Cardiac septum (tissue), 1 donor: ENCODE results near the gene SCMH1. TPM values are rescaled to one million over a fixed set of nuclear protein-coding genes. Genes with fewer than 3 reads are reported as not detected.
"Not testable (repeated sequence)": the region's sequence is repeated elsewhere in the genome, so short reads cannot be mapped to it uniquely, and the experiment has no call there.

Source experiments
- DNase-seq: peaks from one replicate; pipeline ENCODE4 v3.0.0-alpha.2; 2020; ENCODE audit warnings: low spot score
- intact Hi-C: fragments of 100-400 bp; cut with DNase I; formaldehyde crosslinking; loops from one replicate; pipeline ENCODE4 v1.14.0; 2022
- total RNA-seq: library from RNA; stranded (reverse); fragmentation: NEBNext Ultra II Directional; extraction: Animal tissue kit (Norgen Biotek cat#: 25700); gene quantifications from one replicate; pipeline ENCODE4 v1.2.1, GENCODE V29; 2021
- donor health status: DM: no; HTN: no; CAD: no.

The SCMH1 gene
- total RNA-seq, 1 donor from 2014 or later, result 47.3 TPM

- no peak for DNase-seq
- intact Hi-C loops, result no loop called here
Observed at GRCh38 chr1:41222496-41222895, 19.6 kb downstream of the SCMH1 start.

GRCh38 chr1:41221995-41222394 is 20.1 kb downstream of the SCMH1 start:
- DNase-seq, result no peak
- intact Hi-C loops, result no loop called here

GRCh38 chr1:41218152-41218551 is 24.0 kb downstream of the SCMH1 start:
- DNase-seq, result no peak
- intact Hi-C loops, result no loop called here

- DNase-seq, result no peak
- intact Hi-C loops, result no loop called here
Observed at GRCh38 chr1:41217441-41217840, 24.7 kb downstream of the SCMH1 start.

GRCh38 chr1:41215623-41216022 is 26.5 kb downstream of the SCMH1 start:
- intact Hi-C loops, result no loop called here
- no peak for DNase-seq

GRCh38 chr1:41213341-41213740 is 28.8 kb downstream of the SCMH1 start:
- no peak for DNase-seq
- intact Hi-C loops, result no loop called here

GRCh38 chr1:41211608-41212007 is 30.5 kb downstream of the SCMH1 start:
- intact Hi-C loops, result not testable (repeated sequence)

GRCh38 chr1:41207053-41207452 is 35.1 kb downstream of the SCMH1 start:
- intact Hi-C loops, DNase-seq: not testable (repeated sequence)

More at GRCh38 chr1:41211608-41212007, 30.5 kb downstream of the SCMH1 start:
- DNase-seq, result not testable (repeated sequence)

- DNase-seq, result no peak
- intact Hi-C loops, result no loop called here
Observed at GRCh38 chr1:41200728-41201127, 41.4 kb downstream of the SCMH1 start.

- DNase-seq, result no peak
- intact Hi-C loops, result no loop called here
Observed at GRCh38 chr1:41199375-41199774, 42.7 kb downstream of the SCMH1 start.

- intact Hi-C loops, result no loop called here
Observed at GRCh38 chr1:41192456-41193178, 49.5 kb downstream of the SCMH1 start.

GRCh38 chr1:41184446-41184845 is 57.7 kb downstream of the SCMH1 start:
- intact Hi-C loops, result no loop called here
- no peak for DNase-seq

More at GRCh38 chr1:41192456-41193178, 49.5 kb downstream of the SCMH1 start:
- no peak for DNase-seq

GRCh38 chr1:41178230-41178629 is 63.9 kb downstream of the SCMH1 start:
- intact Hi-C loops, DNase-seq: not testable (repeated sequence)

GRCh38 chr1:41175546-41175945 is 66.6 kb downstream of the SCMH1 start:
- no peak for DNase-seq
- intact Hi-C loops, result no loop called here

- no peak for DNase-seq
- intact Hi-C loops, result no loop called here
Observed at GRCh38 chr1:41174170-41174569, 67.9 kb downstream of the SCMH1 start.

- intact Hi-C loops, result no loop called here
- no peak for DNase-seq
Observed at GRCh38 chr1:41173651-41174050, 68.5 kb downstream of the SCMH1 start.

- no peak for DNase-seq
- intact Hi-C loops, result no loop called here
Observed at GRCh38 chr1:41171266-41171874, 70.7 kb downstream of the SCMH1 start.

GRCh38 chr1:41169799-41170180 is 72.3 kb downstream of the SCMH1 start:
- intact Hi-C loops, result no loop called here

GRCh38 chr1:41169066-41169798 is 72.9 kb downstream of the SCMH1 start:
- intact Hi-C loops, result no loop called here
- no peak for DNase-seq

More at GRCh38 chr1:41169799-41170180, 72.3 kb downstream of the SCMH1 start:
- DNase-seq, result no peak

- intact Hi-C loops, result no loop called here
- DNase-seq, result no peak
Observed at GRCh38 chr1:41167667-41168066, 74.4 kb downstream of the SCMH1 start.

GRCh38 chr1:41164727-41165126 is 77.4 kb downstream of the SCMH1 start:
- intact Hi-C loops, result no loop called here

More at GRCh38 chr1:41164727-41165126, 77.4 kb downstream of the SCMH1 start:
- DNase-seq, result no peak
